Gastrocnemius medialis (tissue), 4 donors: Measurements from ENCODE around the gene CALD1. TPM values are rescaled to one million over a fixed set of nuclear protein-coding genes. Genes with fewer than 3 reads are reported as not detected.

ENCODE experiments used
- ATAC-seq, 2 donors: fragments of 150-250 bp; one replicate each; pipeline ENCODE4 v1.9.1; 2016
- DNase-seq, 2 donors: peaks; one replicate each; pipeline ENCODE4 v3.0.0-alpha.2; 2019
- H3K27ac ChIP-seq, 4 donors: fragments of 200-600 bp; sonication (generic); 1 replicate in 1 of 4; 2 replicates in 3 of 4; pipeline ENCODE4 v1.5.1; 2016 to 2018; ENCODE audit warnings: mild to moderate bottlenecking in 2 of 4, moderate library complexity in 1 of 4
- H3K27me3 ChIP-seq, 3 donors: fragments of 200-600 bp; sonication (generic) in 2 of 3; 1 replicate in 1 of 3; 2 replicates in 2 of 3; pipeline versions ENCODE4 v1.5.1 to v1.6.0; 2016 to 2019; ENCODE audit warnings: mild to moderate bottlenecking in 1 of 3, moderate library complexity in 1 of 3
- H3K36me3 ChIP-seq, 2 donors: fragments of 200-600 bp; sonication (generic) in 1 of 2; one replicate each; pipeline ENCODE4 v1.5.1; 2017 to 2018
- H3K4me1 ChIP-seq, 2 donors: fragments of 200-600 bp; sonication (generic) in 1 of 2; one replicate each; pipeline ENCODE4 v1.5.1; 2016 to 2017; ENCODE audit warnings: mild to moderate bottlenecking in 2 of 2
- H3K4me3 ChIP-seq, 4 donors: fragments of 200-600 bp; sonication (generic) in 3 of 4; 1 replicate in 1 of 4; 2 replicates in 3 of 4; pipeline ENCODE4 v1.5.1; 2016 to 2019; ENCODE audit warnings: mild to moderate bottlenecking in 2 of 4
- H3K9me3 ChIP-seq, 3 donors: fragments of 200-600 bp; sonication (generic) in 2 of 3; 1 replicate in 1 of 3; 2 replicates in 2 of 3; pipeline ENCODE4 v1.5.1; 2016 to 2019
- CTCF ChIP-seq, 5 experiments: fragments of 450-650 bp in 3 of 5; fragments of 200-600 bp in 2 of 5; sonication (generic) in 2 of 5; IDR thresholded peaks in 4 of 5; conservative IDR thresholded peaks in 1 of 5; 1 replicate in 4 of 5; 2 replicates in 1 of 5; pipeline ENCODE4 v1.5.1; 2016 to 2019; ENCODE audit warnings: antibody characterized with exemption in 5 of 5, mild to moderate bottlenecking in 3 of 5, moderate library complexity in 3 of 5
- POLR2A ChIP-seq, 2 donors: fragments of 450-650 bp; IDR thresholded peaks; one replicate each; pipeline ENCODE4 v1.6.1; 2017; ENCODE audit warnings: antibody characterized with exemption in 2 of 2, mild to moderate bottlenecking in 2 of 2, moderate library complexity in 2 of 2
- in situ Hi-C, 4 donors: fragments of 200-750 bp; cut with MboI; loops; one replicate each; pipeline versions ENCODE4 v1.15.0 to v1.8.0; 2017; ENCODE audit warnings: low sequenced_read_pairs in 4 of 4
- intact Hi-C: fragments of 100-400 bp; cut with DNase I; formaldehyde crosslinking; loops from one replicate; pipeline ENCODE4 v1.15.1; 2023; ENCODE audit warnings: low total_unique reads
- total RNA-seq, 4 donors: library from RNA; depleted of rRNA; stranded (reverse); fragments of >200 nt; gene quantifications; one replicate each; pipeline versions ENCODE4 v1.1.0 to v1.2.3, GENCODE V29; 2016

Gene CALD1
- total RNA-seq, 4 donors from 2014 or later = 25.9 to 43.2 (median 32.3) TPM

DNA sequence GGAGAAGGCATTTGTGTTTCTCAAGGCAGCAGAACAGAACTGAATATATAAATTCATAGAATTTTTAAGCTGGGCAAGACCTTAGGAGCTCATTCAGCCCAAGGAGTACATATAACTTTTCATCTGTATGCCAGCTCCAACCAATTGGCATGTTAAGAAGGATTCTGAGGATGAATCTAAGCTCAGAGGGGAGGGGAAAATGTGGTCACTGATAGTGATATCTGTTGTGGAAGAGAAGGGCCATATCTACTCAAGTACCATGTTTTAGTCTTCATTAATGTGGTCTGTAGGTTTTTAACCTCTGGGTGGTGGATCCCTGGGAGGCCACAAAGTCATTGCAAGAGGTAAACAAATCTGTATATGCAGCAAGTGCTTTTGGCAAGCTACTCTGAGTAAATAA, 6.4 kb downstream of the CALD1 start:
- H3K27me3 ChIP-seq = no peaks in the 10 kb centered on the region
- TF ChIP-seq POLR2A (IDR thresholded peaks at IDR 0.05) (no peak), CTCF (IDR thresholded peaks at IDR 0.05 in 4 of 5, conservative IDR thresholded peaks at IDR 0.05 in 1 of 5) (no peak)
- ATAC-seq = no peak
- no peak overlapping the region for H3K4me3 ChIP-seq
- H3K36me3 ChIP-seq = no peaks in the 10 kb centered on the region
- no peaks in the 10 kb centered on the region for H3K9me3 ChIP-seq
- H3K4me1 ChIP-seq = peaks cover 0 to 13% of the 10 kb centered on the region in 2 donors
- in situ Hi-C loops (no loop called here), intact Hi-C loops (no loop called here)
- peak overlapping the region in 2 of 4 donors; percentile 20 for H3K27ac ChIP-seq
- DNase-seq = no peak

- TF ChIP-seq POLR2A (IDR thresholded peaks at IDR 0.05) (no peak), CTCF (IDR thresholded peaks at IDR 0.05 in 4 of 5, conservative IDR thresholded peaks at IDR 0.05 in 1 of 5) (no peak)
- intact Hi-C loops = no loop called here
- Histone ChIP-seq H3K9me3 (no peaks in the 10 kb centered on the region), H3K36me3 (no peaks in the 10 kb centered on the region), H3K27ac (peak overlapping the region; percentile 20 to 50 (median 41)), H3K4me3 (no peak overlapping the region), H3K4me1 (peaks cover 0 to 6% of the 10 kb centered on the region in 2 donors), H3K27me3 (no peaks in the 10 kb centered on the region)
- ATAC-seq = no peak
- in situ Hi-C loops = no loop called here
- DNase-seq = no peak
Observed at GRCh38 chr7:134787064-134787463, 7.6 kb downstream of the CALD1 start.

DNA sequence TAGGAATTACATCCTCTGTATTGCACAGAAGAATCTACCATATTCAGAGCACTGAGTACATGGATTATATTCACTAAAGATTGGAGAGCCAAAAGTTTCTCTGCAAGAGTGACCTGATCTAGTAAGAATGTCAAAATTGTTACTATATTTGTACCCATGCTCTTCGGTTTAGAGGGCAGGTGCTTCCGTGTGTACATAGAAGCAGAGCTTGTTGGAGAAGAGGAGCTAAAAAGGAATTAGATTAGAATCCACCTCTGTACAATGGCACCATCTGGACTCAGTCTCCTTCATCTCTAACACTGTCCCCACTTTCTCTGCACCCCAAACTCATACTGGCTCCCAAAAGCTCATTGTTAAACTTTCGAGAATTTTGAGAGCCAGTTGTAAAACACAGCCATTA, 8.3 kb downstream of the CALD1 start:
- H3K4me1 ChIP-seq = peaks cover 0 to 6% of the 10 kb centered on the region in 2 donors
- no peak for TF ChIP-seq POLR2A (IDR thresholded peaks at IDR 0.05)
- no peak for TF ChIP-seq CTCF (IDR thresholded peaks at IDR 0.05 in 4 of 5, conservative IDR thresholded peaks at IDR 0.05 in 1 of 5)
- H3K4me3 ChIP-seq = no peak overlapping the region
- no peak for DNase-seq
- H3K9me3 ChIP-seq = no peaks in the 10 kb centered on the region
- no peaks in the 10 kb centered on the region for H3K27me3 ChIP-seq
- no peak for ATAC-seq
- H3K36me3 ChIP-seq = no peaks in the 10 kb centered on the region
- in situ Hi-C loops (no loop called here), intact Hi-C loops (no loop called here)
- peak overlapping the region; percentile 1 to 50 (median 41) for H3K27ac ChIP-seq

- ATAC-seq = no peak
Observed at GRCh38 chr7:134788191-134788590, 8.8 kb downstream of the CALD1 start.

More at GRCh38 chr7:134788191-134788590, 8.8 kb downstream of the CALD1 start:
- Histone ChIP-seq H3K36me3 (no peaks in the 10 kb centered on the region), H3K27me3 (no peaks in the 10 kb centered on the region), H3K4me3 (no peak overlapping the region), H3K27ac (peak overlapping the region in 1 of 4 donors; percentile 72), H3K9me3 (no peaks in the 10 kb centered on the region), H3K4me1 (peaks cover 0 to 6% of the 10 kb centered on the region in 2 donors)
- DNase-seq = no peak
- in situ Hi-C loops = no loop called here
- TF ChIP-seq CTCF (IDR thresholded peaks at IDR 0.05 in 4 of 5, conservative IDR thresholded peaks at IDR 0.05 in 1 of 5) (no peak), POLR2A (IDR thresholded peaks at IDR 0.05) (no peak)
- intact Hi-C loops = no loop called here
